GM21723 (cell line): ENCODE results near the gene KCNMA1.

Experiments used
- ATAC-seq: cut with Tn5 transposase; IDR thresholded peaks from one replicate; pipeline ENCODE4 v1.9.1; 2021; ENCODE audit warnings: mild to moderate bottlenecking, moderate library complexity; ENCODE audit not compliant: unreplicated experiment

The KCNMA1 gene

DNA sequence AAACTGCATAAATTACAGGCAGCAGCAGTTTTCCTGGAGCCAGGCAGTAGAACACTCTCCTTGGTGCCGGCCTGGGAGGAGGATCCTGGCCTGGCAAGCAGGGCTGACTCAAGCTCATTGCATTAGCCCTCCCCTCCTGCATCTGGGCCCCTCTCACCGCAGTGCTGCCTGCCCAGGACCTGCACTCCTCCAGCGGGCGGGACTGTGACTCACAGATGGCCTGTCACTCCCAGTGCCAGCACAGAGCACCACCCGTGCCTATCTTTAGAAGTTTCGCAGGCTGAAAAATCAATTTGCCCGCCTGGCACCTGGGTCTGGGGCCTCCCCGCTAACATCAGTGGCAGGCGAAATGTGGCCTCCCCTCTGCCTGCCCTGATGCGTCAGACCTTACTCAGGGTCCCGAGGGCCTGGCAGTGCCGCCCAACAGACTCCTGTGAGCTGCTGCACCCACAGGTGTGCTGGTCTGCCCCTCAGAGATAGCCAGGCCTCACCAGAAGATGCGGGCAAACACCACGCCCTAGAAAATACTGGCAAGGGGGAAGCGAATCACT lies 123.8 kb downstream of the KCNMA1 start:
- no peak for ATAC-seq

DNA sequence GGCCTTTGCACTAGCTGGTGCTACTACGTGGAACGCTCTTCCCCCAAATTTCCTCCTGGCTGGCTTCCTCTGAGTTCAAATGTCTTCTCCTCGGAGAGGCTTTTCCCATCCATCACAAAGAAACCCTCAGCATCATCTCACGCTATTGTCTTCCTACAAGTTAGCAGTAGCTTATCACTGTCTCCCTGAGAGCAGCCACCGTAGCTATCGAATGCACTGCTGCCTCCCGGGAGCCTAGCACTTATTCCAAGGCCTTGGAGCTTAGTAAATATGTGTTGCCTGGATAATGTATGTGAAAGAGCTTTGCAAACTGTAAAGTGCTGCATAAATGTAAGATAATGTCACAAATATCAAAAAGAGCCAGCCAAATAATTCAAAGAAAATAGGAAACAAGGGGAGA lies 124.4 kb downstream of the KCNMA1 start:
- ATAC-seq: no peak

DNA sequence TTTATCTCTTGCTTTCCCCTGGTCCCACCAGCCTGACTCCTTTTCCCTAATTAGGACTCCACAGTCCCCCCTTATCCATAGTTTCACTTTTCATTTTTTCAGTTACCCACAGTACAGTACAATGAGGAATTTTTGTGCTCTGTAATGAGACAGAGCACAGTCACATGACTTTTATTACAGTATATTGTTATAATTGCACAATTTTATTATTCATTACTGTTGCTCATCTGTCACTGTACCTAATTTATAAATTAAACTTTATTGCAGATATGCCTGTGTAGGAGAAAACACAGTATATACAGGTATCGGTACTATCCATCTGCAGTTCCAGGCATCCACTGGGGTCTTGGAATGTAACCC lies 125.4 kb downstream of the KCNMA1 start:
- no peak for ATAC-seq

DNA sequence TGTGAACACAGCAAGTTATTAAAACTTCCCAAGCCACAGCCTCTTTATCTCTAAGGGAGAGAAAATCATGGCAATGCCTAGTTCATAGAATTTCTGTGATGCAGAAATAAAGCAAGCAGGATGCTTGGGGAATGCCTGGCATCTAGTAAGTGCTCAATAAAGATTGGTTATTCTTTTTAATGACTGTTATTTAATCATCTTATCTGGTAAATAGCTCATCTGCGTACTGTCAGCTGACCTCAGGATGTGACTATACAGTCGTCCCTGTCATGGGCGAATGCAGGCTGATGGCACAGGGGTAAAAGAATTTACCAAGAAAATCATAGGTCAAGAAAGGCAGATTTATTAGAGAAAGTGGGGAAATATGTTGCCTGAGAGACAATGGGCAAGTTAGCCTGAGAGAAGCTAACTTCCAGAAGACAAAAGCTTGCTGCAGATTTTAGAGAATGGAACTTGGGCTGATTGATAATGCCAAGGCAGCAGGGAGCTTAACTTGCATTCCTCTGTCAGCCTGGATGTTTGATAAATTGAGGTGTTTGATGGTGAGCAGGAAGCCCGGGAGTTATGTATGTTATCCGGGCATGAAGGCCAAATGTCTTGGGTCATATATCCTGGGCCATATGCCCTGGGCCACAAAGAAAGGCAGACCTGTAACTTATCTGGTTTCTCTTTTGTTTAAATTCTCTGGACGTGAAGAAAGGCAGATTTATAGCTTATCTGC lies 126.0 kb downstream of the KCNMA1 start:
- no peak for ATAC-seq

DNA sequence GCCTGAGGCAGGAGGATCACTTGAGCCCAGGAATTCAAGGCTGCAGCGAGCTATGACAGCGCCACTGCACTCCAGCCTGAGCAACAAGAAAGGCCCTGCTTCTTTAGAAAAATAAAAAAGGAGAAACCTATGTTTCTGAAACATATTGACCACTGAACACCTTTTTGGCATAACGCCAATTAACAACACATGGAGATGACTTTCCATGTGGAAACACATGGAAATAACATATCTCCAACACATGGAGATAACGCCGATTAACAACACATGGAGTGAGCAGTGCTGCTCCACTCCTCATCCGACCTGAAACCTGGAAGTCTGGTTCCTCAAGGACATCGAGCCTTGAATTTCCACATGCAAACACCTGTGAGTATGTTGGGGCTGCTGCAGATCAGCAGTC lies 126.9 kb downstream of the KCNMA1 start:
- no peak for ATAC-seq

DNA sequence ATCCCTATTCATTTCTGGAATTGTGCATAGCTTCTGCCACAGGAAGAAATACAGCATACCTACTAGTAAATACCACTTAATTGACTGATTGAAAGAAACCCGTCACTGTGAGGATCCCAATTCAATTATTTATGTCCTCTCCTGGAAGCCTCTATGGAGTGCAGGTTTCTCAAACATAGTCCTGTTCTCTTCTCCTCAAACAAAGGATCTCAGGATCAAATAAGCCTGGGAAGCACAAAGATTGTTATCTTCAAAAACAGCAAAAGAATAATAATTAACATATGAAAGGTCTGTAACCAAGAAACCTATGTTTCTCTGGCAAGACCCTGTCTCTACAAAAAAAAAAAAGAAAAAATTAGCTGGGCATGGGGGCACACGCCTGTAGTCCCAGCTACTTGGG lies 127.3 kb downstream of the KCNMA1 start:
- ATAC-seq: no peak

DNA sequence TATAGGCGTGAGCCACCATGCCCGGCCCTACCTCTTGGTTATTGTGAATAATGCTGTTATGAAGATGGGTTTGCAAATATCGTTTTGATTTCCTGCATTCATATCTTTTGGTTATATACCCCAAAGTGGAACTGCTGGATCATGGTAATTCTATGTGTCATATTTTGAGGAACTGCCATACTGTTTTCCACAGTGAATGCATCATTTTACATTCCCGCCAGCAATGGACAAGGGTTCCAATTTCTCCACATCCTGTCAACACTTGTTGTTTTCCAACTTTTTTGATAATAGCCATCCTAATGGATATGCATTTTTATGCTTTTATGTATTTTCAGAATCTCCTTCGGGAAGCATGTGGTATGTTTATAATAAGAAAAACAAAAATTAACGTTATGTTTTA lies 128.2 kb downstream of the KCNMA1 start:
- no peak for ATAC-seq

DNA sequence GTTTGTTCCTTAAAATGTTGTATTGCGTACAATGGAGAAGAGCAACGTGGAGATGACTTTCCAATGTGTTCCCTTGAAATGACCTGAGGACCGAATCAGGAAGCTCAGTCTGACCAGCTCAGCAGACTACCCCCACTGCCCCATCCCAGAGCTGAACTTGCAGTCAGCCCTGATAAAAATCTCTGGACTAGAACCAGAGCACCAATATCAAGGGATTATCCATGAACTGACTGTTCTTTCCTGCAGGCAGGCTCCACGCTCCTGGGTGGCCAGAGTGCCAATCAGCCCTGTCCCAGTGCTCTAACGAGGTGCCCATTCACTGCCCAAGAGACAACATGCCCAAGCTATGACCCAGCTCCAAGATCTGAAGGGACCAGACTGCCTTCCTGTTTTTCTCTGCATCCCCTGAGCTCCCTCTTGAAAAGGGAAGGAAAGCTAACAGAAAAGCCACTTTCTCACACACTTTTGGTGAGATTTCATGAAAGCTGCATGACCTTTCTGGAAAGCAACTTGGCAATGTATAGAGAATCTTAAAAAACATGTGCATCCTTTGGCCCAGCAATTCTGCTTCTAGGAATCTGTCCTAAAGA lies 130.2 kb downstream of the KCNMA1 start:
- ATAC-seq: no peak

DNA sequence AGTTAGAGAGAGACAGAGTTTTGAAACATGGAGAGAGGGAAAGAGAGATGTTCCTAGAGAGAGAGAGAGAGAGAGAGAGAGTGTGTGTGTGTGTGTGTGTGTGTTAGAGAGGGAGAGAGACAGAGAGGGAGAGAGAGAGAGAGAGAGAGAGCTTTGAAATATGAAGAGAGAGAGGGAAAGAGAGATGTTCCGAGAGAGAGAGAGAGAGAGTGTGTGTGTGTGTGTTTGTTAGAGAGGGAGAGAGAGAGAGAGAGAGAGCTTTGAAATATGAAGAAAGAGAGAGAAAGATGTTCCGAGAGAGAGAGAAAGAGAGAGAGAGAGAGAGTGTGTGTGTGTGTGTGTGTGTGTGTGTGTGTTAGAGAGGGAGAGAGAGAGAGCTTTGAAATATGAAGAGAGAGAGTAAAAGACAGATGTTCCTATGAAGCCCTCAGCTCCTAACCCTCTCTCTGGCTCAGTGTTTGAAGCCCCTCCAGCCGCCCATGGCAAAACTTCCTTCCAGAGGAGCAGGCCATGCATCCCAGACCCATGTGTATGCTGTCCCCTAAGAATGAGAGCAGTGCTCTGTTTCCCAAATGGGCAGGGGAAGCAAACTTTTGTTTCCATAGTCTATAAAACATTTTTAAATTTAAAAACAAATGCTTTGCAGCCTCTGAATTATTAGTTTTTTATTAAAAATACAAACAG lies 130.9 kb downstream of the KCNMA1 start:
- ATAC-seq: no peak

DNA sequence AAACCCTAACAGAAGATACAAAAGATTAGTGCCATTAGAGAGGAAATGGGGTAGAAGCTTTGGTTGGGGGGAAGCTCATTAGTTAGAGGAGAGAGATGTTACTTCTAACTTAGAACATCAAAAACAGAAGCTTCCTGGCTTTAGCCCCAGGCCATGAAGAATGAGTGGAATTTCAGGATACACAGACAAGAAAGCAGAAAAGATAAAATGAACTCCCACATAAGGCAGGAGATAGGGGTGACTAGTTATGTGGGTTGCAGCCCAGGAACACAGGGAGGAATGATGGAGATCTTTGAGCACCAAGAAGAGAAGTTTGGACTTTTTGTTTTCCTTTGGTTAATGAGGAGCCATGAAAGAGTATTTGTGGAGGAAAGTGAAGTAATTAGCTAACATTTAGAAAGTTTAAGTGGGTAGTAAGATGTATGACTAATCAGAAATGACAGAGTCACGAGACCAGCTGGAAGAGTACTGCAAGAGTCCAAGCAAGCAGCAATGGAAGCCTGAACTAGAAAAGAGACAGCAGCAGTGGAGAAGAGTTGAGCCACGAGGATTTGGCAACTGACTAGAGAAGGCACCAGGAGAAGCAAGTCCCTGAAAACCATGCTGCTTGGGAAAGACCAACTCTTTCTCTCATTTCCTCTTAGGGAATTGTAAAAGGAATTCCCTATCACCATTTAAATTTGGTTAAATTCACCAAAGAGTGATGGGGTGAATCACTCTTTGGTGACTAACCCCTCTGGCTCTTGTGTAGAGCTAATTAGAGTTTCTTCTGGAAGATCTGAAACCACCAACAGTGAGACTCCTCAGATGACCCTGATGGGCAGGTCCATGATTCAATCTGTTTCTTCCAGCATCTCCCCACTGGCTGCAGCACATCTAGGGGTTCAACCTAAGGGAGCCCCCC lies 131.9 kb downstream of the KCNMA1 start:
- ATAC-seq: no peak

DNA sequence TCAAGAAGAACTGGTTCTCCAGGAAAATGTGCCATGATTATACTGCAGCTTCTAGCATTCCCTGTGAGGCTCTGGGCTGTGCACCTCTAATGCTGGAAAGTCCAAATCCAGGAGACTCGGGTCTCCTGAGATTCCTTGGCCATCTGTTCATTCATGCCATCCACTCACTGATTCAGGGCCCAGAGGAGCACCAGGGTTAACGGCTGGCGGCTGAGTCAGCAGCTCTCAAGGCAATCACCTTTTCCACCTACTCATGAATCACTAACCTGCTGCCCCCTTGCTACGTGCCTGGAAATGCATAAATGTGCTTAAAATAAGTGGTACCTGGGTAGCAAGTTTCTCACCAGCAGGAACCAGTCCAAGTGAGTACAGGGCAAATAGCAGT lies 132.7 kb downstream of the KCNMA1 start:
- ATAC-seq: no peak

DNA sequence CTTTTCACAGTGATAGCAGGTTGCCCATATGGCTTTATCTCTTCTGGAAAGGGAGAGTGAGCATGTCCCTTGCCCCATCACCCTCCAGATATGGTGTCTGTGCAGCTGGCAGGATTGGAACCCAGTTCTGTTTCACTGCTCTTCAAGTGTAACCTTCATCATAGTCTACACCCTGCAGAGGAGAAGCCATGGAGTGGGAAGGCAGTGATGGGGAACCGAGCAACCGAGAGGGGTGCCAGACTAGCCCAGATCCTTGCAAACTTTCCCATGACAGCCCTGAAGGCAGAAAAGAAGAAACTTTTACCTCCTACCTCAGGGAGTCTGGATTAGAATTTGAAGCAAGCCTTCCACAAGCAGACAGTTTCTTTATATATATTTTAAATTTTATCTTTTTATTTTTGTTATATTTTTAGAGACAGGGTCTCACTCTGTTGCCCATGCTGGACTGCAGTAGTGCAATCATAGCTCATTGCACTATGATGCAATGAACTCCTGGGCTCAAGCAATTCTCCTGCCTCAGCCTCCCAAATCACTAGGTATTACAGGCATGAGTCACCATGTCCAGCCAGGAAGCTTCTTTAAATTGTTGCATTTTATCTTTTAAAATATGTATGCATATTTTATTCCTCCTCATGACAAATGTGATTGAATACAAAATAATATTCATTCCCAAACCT lies 133.3 kb downstream of the KCNMA1 start:
- no peak for ATAC-seq

DNA sequence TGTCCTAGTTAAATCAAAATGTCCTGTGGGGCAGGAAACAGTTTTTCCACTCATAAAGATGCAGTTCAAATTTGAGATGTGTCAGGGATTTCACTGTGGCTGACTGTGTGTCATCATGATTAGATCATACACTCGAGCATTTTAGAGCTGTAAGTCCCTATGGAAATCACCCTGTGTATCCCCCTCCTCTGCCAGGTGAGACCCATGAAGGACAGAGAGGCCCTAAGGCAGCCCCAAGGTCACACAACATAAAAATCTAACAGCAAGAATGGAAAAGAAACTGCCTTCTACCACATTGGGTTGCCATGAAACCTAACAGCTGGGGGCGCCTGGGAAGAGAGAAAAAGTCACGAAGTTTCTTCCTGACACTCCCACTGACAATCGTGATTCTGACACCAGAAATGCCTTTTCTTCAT lies 135.8 kb downstream of the KCNMA1 start:
- no peak for ATAC-seq

DNA sequence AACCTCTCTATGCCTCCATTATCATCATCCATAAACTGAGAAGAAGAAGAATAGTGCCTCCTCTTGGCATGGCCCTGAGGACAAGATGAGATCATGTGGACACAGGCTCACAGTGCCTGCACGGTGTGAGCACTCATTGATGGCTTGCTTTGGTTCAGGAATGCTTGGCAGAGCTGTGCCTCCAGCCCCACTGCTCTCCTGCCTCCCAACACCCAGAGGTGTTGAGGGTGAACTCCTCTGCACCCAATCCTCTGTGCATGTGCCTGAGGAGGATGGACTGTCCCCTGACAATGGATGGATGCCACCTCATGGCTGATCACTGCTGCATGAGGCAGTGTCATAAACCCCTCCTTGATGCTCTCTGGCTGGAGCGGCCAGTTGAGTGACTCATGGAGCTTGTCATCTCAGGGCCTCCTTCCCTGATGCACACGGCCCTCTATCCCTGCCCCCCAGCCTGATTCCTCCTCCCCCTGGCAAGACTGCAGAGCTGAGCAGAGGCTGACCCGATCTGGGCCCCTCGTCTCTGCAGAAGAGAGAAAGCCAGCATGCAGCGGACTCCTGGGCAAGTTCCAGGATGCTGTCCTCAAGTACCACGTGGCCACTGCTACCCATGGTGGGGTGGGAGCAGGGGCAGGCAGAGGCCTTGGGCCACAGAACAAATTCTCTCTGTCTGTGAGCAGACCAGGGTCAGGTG lies 136.3 kb downstream of the KCNMA1 start:
- ATAC-seq: no peak

DNA sequence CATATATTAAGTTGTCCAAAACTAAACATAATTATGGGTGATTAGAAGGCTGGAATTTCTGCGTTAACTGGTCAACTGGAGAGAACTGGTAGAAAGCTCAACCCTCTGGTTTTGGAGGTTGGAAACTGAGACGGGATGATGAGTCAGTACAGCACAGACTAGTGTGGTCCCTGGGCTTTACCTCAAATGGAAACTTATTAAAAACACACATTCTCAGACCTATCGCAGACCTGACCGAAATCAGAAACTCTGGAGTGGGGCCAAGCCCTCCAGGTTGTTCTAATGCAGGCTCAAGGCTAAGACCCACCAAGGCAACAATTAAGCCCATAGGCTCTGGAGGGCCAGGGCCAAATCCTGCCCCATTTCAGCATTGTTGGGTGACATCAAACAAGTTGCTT lies 136.9 kb downstream of the KCNMA1 start:
- peak; percentile 74 for ATAC-seq

DNA sequence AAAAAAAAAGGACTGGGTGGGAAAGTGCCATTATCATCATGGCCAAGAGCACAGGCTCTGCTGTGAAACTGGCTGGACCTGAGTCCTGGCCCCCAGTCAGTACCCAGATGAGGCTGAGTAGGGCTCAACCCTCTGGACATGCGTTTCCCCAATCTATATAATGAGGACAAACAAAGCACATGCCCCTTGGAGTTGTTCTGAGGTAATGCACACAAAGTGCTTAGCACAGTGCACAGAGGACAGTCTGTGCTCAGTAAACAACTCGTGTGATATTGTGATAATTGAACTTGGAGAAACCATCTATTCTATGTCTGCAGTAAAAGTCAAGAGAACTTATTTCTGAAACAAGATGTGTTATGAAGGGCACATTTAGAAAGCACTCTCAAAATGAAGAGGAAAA lies 138.8 kb downstream of the KCNMA1 start:
- ATAC-seq: no peak

DNA sequence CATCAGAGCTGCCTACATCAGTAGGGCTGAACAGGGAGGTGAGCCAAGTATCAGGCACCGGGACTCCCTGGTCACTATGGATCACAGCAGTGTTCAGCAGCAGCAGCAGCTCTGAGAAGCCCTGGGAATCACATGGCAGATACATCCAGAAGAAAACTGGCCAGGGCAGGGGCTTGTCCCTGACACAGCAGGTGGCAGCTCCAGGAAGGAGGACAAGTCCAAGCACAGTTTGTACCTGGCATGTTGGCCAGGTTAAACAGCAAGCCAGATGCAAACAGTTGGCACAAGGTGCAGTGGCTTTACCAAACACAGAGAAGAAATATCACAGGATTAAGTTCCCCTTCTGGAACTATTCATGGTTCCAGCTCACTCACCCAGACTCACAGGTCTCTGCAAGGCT lies 139.4 kb downstream of the KCNMA1 start:
- ATAC-seq: no peak

DNA sequence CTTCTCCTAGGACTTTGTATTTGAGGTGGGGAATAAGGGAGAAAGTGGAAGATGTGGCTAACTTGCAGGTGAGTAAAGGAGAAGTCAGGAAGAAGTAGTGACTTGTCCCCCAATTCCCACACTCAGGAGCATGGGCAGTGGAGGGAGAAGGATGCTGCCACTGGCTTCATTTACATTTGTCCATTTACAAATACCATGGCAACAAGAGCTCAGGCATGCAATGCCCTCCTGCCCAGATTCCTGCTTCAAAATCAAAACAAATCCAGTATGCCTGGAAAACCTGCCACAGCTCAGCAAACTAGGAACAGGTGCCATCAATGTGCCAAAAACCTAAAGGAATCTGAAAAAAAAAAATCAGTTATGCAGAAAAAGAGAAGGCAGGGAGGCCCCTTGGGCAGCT lies 139.9 kb downstream of the KCNMA1 start:
- no peak for ATAC-seq

DNA sequence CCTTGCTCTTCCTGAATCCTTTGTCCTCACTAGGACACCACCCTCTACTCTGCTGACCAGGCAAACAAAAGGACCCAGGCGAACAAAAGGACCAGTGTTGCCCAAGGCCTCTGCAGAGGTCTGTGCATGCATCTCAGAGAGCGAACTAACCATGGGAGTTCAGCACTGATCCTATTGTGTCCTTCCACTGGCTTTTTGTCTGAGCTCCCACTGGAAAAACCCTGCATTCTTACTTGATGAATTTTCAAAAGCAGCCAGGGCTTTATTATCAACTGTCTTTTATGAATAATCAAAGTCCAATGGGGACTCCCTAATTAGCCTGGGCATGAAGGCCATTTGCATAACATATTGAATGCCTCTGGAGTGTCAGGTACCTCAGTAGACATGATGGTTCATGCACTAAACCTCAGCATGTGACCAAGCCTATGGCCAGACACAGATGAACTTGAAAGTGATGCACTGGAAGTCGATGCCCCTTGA lies 140.6 kb downstream of the KCNMA1 start:
- ATAC-seq: no peak
